Prostate gland (tissue), 2 donors: Measurements from ENCODE around the gene TAS2R60.

Experiments
- CTCF ChIP-seq, 4 experiments: fragments of 200-600 bp in 2 of 4; fragments of 450-650 bp in 2 of 4; sonication (generic) in 2 of 4; IDR thresholded peaks; 1 replicate in 3 of 4; 2 replicates in 1 of 4; pipeline ENCODE4 v1.5.1; 2016 to 2019; ENCODE audit warnings: antibody characterized with exemption in 4 of 4, mild to moderate bottlenecking in 2 of 4, moderate library complexity in 2 of 4
- POLR2A ChIP-seq: fragments of 450-650 bp; IDR thresholded peaks from one replicate; pipeline ENCODE4 v1.6.1; 2016; ENCODE audit warnings: antibody characterized with exemption, mild to moderate bottlenecking
- POLR2AphosphoS5 ChIP-seq: sonication (generic); formaldehyde crosslinking; IDR thresholded peaks from one replicate; pipeline ENCODE4 v1.6.1; 2017; ENCODE audit warnings: antibody characterized with exemption

DNA sequence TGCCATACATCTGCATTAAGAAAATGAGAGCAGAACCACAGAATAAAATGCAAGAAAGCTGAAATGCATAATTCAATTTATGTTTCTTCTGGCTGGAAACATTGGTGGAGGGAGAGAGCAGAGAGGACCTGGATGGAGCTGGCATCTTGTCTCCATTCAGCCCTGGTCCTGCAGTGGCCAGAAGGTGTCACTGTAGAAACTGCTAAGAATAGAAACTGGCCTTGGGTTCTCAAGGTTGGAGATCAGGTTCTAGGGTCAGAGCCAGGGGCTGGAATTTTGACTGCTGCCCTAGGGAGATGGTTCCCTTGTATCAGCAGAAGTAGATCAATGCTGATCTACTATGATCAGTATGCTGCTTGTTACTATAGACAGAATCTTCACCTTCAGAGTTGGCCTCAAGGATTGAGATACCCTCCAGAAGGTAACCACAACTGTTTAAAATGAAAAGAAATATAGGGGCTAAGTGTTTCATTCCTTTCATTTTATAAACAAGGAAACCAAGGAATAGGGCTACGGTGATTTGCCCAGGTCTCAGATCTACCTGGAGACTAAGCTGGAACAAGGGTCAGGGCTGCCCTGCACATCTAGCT lies 47.6 kb downstream of the TAS2R60 start:
- TF ChIP-seq CTCF (IDR thresholded peaks at IDR 0.05): peak in 3 of 4 experiments; percentile 33 to 45 (median 41)
- no peak for TF ChIP-seq POLR2A
- no peak for TF ChIP-seq POLR2AphosphoS5
